COLO829 (cell line): ENCODE measurements around the gene OR2G6.
"Not testable (repeated sequence)": the region's sequence is repeated elsewhere in the genome, so short reads cannot be mapped to it uniquely, and the experiment has no call there.

ENCODE experiments used
- DNase-seq: peaks from one replicate; pipeline ENCODE4 v3.0.0; 2012; ENCODE audit warnings: low spot score

Gene OR2G6

GRCh38 chr1:248574657-248575056, 66.8 kb downstream of the OR2G6 start, which contains the start of gene OR2T34:
TSS of gene OR2T34 (minus strand) at chr1:248574757. CDS start at chr1:248574757, 0 bp downstream.
- DNase-seq, result not testable (repeated sequence)

DNA sequence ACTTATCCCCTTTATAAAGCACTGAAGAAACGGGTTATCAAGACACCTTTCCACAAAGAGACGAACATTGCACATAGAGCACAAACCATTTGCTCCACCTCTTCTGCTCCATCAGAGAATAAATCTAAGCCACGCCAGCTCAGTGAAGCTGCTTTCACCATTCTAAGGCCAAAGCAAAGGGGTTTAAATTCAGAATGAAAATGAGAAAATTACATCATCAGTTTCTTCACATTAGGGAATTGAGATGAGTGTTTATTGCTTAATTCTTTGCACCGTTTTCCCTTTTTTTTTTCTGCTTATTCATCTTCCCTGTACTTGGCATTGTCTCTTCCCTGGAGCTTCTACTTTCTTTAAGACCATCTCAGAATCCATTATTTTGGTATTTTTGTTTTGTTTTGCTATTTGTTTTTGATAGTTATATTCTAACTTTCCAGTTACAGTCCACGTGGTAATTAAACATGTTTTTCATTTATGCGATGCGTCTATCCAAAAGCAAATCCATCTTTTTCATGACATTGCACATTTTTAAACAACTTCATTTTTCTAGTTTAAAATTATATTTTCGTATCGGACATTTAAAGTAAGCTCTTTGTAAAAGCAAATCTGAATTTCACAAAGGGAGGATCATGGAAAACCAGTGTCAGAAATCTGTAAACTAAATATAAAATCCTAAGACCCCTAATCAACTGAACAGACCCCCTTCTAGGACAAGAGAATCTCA, 68.5 kb downstream of the OR2G6 start:
- DNase-seq, result no peak
